CD4-positive, alpha-beta memory T cell (primary cell): ENCODE measurements around the gene SHC3. TPM values are rescaled to one million over a fixed set of nuclear protein-coding genes. Genes with fewer than 3 reads are reported as not detected.

Source experiments
- CTCF ChIA-PET: fragments of 350-600 bp; sonication (Branson Sonifier 250); formaldehyde crosslinking; loops from one replicate; lab custom pipeline; 2021; ENCODE audit warnings: inconsistent platforms; ENCODE audit not compliant: partially characterized antibody; lab: Charles Lee
- POLR2A ChIA-PET: fragments of 350-600 bp; sonication (Branson Sonifier 250); formaldehyde crosslinking; loops from one replicate; lab custom pipeline; 2021; ENCODE audit not compliant: partially characterized antibody; lab: Charles Lee
- DNase-seq, 5 donors: peaks; one replicate each; pipeline versions ENCODE4 v3.0.0 to v3.0.0-alpha.2; 2020 to 2022; ENCODE audit warnings: mixed read lengths in 1 of 5
- H3K27ac ChIP-seq: one replicate; pipeline ENCODE4 v1.7.0; 2013; ENCODE audit warnings: low read depth, low read length
- H3K27me3 ChIP-seq: 2 replicates; pipeline ENCODE4 v1.7.0; 2013; ENCODE audit warnings: mild to moderate bottlenecking, low read length, moderate library complexity; ENCODE audit not compliant: insufficient read depth
- H3K36me3 ChIP-seq: 2 replicates; pipeline ENCODE4 v1.7.0; 2013; ENCODE audit warnings: mild to moderate bottlenecking, low read length, moderate library complexity; ENCODE audit not compliant: insufficient read depth
- H3K4me1 ChIP-seq: 2 replicates; pipeline ENCODE4 v1.7.0; 2013; ENCODE audit warnings: mild to moderate bottlenecking, low read length, moderate library complexity; ENCODE audit not compliant: insufficient read depth
- H3K4me3 ChIP-seq, 2 donors: one replicate each; pipeline ENCODE4 v1.7.0; 2013; ENCODE audit warnings: low read length in 2 of 2, mild to moderate bottlenecking in 1 of 2
- H3K9me3 ChIP-seq, 2 donors: one replicate each; pipeline ENCODE4 v1.7.0; 2013; ENCODE audit warnings: low read length in 2 of 2, control low read depth in 1 of 2; ENCODE audit not compliant: control insufficient read depth in 1 of 2
- H3K27ac Mint-ChIP-seq, 7 donors: one replicate each; pipeline ENCODE4 v1.8.0; 2020 to 2021; ENCODE audit warnings: mixed read lengths in 7 of 7, mild to moderate bottlenecking in 6 of 7, inconsistent platforms in 3 of 7, moderate library complexity in 3 of 7
- H3K27me3 Mint-ChIP-seq, 2 donors: one replicate each; pipeline ENCODE4 v1.8.0; 2020 to 2021; ENCODE audit warnings: mixed read lengths in 2 of 2
- H3K36me3 Mint-ChIP-seq, 2 donors: one replicate each; pipeline ENCODE4 v1.8.0; 2020 to 2021; ENCODE audit warnings: mixed read lengths in 2 of 2, inconsistent platforms in 1 of 2, mild to moderate bottlenecking in 1 of 2
- H3K4me1 Mint-ChIP-seq, 4 donors: one replicate each; pipeline ENCODE4 v1.8.0; 2020 to 2021; ENCODE audit warnings: mixed read lengths in 4 of 4, mild to moderate bottlenecking in 1 of 4
- H3K4me3 Mint-ChIP-seq, 8 donors: one replicate each; pipeline ENCODE4 v1.8.0; 2020 to 2021; ENCODE audit warnings: mixed read lengths in 8 of 8, mild to moderate bottlenecking in 7 of 8, moderate library complexity in 6 of 8, inconsistent platforms in 3 of 8
- H3K9me3 Mint-ChIP-seq, 8 donors: one replicate each; pipeline ENCODE4 v1.8.0; 2020 to 2021; ENCODE audit warnings: mixed read lengths in 8 of 8, mild to moderate bottlenecking in 5 of 8, inconsistent platforms in 3 of 8, moderate library complexity in 1 of 8
- intact Hi-C: fragments of 100-400 bp; cut with micrococcal nuclease; formaldehyde crosslinking; loops from one replicate; pipeline ENCODE4 v1.15.1; 2023
- polyA plus RNA-seq, 2 donors: library from polyadenylated mRNA; unstranded; fragments of 300-500 nt; fragmentation: Illumina TruSeq; gene quantifications; one replicate each; pipeline ENCODE4 v1.2.3, GENCODE V29; 2021
- total RNA-seq, 2 experiments: library from RNA; stranded (reverse); gene quantifications; one replicate each; pipeline ENCODE4 v1.2.3, GENCODE V29; 2021

SHC3 gene
- total and polyA plus RNA-seq, 4 experiments from 2014 or later = 0.06 TPM; not detected in 3

- Histone ChIP-seq H3K4me3 (no peak overlapping the region), H3K4me1 (no peaks in the 10 kb centered on the region), H3K27ac (no peak overlapping the region), H3K9me3 (no peaks in the 10 kb centered on the region), H3K27me3 (no peaks in the 10 kb centered on the region), H3K36me3 (no peaks in the 10 kb centered on the region)
- no peak overlapping the region for H3K27ac Mint-ChIP-seq
- peaks cover 0 to 2% (median 0%) of the 10 kb centered on the region in 8 donors for H3K9me3 Mint-ChIP-seq
- H3K4me3 Mint-ChIP-seq = no peak overlapping the region
- no peak for DNase-seq
- no peaks in the 10 kb centered on the region for H3K36me3 Mint-ChIP-seq
- H3K4me1 Mint-ChIP-seq = peaks cover 0 to 14% (median 2%) of the 10 kb centered on the region in 4 donors
- ChIA-PET POLR2A (no interaction called here), CTCF (interaction anchor here (1.4 kb wide), 1 partner anchor 416 kb away, joined by 3 read pairs; no protein-coding TSS in a partner anchor)
- peaks cover 6 to 13% of the 10 kb centered on the region in 2 donors for H3K27me3 Mint-ChIP-seq
- intact Hi-C loops = loop anchor here (1.0 to 2.0 kb wide), 3 partner anchors 279 to 408 kb away; no protein-coding TSS in a partner anchor
Measured at GRCh38 chr9:89001917-89002540, 176.6 kb downstream of the SHC3 start.

- POLR2A ChIA-PET = no interaction called here
- peak; percentile 52 to 58 (median 54) for DNase-seq
- Mint-ChIP-seq H3K27ac (no peak overlapping the region), H3K4me3 (no peak overlapping the region), H3K9me3 (peaks cover 0 to 2% (median 0%) of the 10 kb centered on the region in 8 donors), H3K27me3 (peaks cover 10 to 13% of the 10 kb centered on the region in 2 donors), H3K4me1 (peaks cover 0 to 14% (median 2%) of the 10 kb centered on the region in 4 donors), H3K36me3 (no peaks in the 10 kb centered on the region)
- intact Hi-C loops = loop anchor here (1.0 to 2.0 kb wide), 3 partner anchors 278 to 407 kb away; no protein-coding TSS in a partner anchor
- no peak overlapping the region for H3K27ac ChIP-seq
- no peaks in the 10 kb centered on the region for H3K27me3 ChIP-seq
- no peak overlapping the region for H3K4me3 ChIP-seq
- no peaks in the 10 kb centered on the region for H3K9me3 ChIP-seq
- H3K4me1 ChIP-seq = no peaks in the 10 kb centered on the region
- H3K36me3 ChIP-seq = no peaks in the 10 kb centered on the region
- CTCF ChIA-PET = interaction anchor here (0.5 to 1.5 kb wide), 9 partner anchors 9 to 898 kb away, joined by 3 to 13 read pairs (median 4); no protein-coding TSS in a partner anchor
Measured at GRCh38 chr9:89000973-89001916, 177.4 kb downstream of the SHC3 start.

GRCh38 chr9:89000371-89000781, 178.2 kb downstream of the SHC3 start:
- Histone ChIP-seq H3K27ac (no peak overlapping the region), H3K27me3 (no peaks in the 10 kb centered on the region), H3K9me3 (no peaks in the 10 kb centered on the region), H3K4me3 (no peak overlapping the region), H3K4me1 (no peaks in the 10 kb centered on the region), H3K36me3 (no peaks in the 10 kb centered on the region)
- Mint-ChIP-seq H3K4me3 (no peak overlapping the region), H3K9me3 (peaks cover 0 to 2% (median 0%) of the 10 kb centered on the region in 8 donors), H3K27ac (peak overlapping the region in 1 of 7 donors; percentile 8), H3K4me1 (peaks cover 0 to 14% (median 2%) of the 10 kb centered on the region in 4 donors), H3K36me3 (no peaks in the 10 kb centered on the region), H3K27me3 (peaks cover 10 to 11% of the 10 kb centered on the region in 2 donors)
- ChIA-PET POLR2A (no interaction called here), CTCF (interaction anchor here (1.0 to 1.5 kb wide), 7 partner anchors 10 to 415 kb away, joined by 3 to 13 read pairs (median 5); no protein-coding TSS in a partner anchor)
- DNase-seq = no peak
- intact Hi-C loops = loop anchor here (2.0 kb wide), 2 partner anchors 278 to 340 kb away; no protein-coding TSS in a partner anchor

- Histone ChIP-seq H3K4me1 (no peaks in the 10 kb centered on the region), H3K36me3 (no peaks in the 10 kb centered on the region), H3K4me3 (no peak overlapping the region), H3K9me3 (no peaks in the 10 kb centered on the region), H3K27ac (no peak overlapping the region), H3K27me3 (no peaks in the 10 kb centered on the region)
- no peak overlapping the region for H3K27ac Mint-ChIP-seq
- no peak for DNase-seq
- peaks cover 11 to 15% of the 10 kb centered on the region in 2 donors for H3K27me3 Mint-ChIP-seq
- no peak overlapping the region for H3K4me3 Mint-ChIP-seq
- intact Hi-C loops = no loop called here
- peaks cover 0 to 14% (median 2%) of the 10 kb centered on the region in 4 donors for H3K4me1 Mint-ChIP-seq
- CTCF ChIA-PET = no interaction called here
- H3K36me3 Mint-ChIP-seq = no peaks in the 10 kb centered on the region
- POLR2A ChIA-PET = no interaction called here
- peaks cover 0 to 2% (median 0%) of the 10 kb centered on the region in 8 donors for H3K9me3 Mint-ChIP-seq
Measured at GRCh38 chr9:88998911-88999310, 179.7 kb downstream of the SHC3 start.

GRCh38 chr9:88998503-88998902, 180.1 kb downstream of the SHC3 start:
- no peaks in the 10 kb centered on the region for H3K36me3 Mint-ChIP-seq
- no peaks in the 10 kb centered on the region for H3K36me3 ChIP-seq
- peaks cover 0 to 2% (median 0%) of the 10 kb centered on the region in 8 donors for H3K9me3 Mint-ChIP-seq
- CTCF ChIA-PET = no interaction called here
- no peak overlapping the region for H3K27ac Mint-ChIP-seq
- no peak overlapping the region for H3K4me3 ChIP-seq
- intact Hi-C loops = no loop called here
- POLR2A ChIA-PET = no interaction called here
- H3K4me3 Mint-ChIP-seq = no peak overlapping the region
- DNase-seq = no peak
- H3K4me1 ChIP-seq = no peaks in the 10 kb centered on the region
- H3K9me3 ChIP-seq = no peaks in the 10 kb centered on the region
- peaks cover 11 to 15% of the 10 kb centered on the region in 2 donors for H3K27me3 Mint-ChIP-seq
- peaks cover 0 to 14% (median 2%) of the 10 kb centered on the region in 4 donors for H3K4me1 Mint-ChIP-seq
- no peaks in the 10 kb centered on the region for H3K27me3 ChIP-seq
- H3K27ac ChIP-seq = no peak overlapping the region

- Histone ChIP-seq H3K36me3 (no peaks in the 10 kb centered on the region), H3K9me3 (no peaks in the 10 kb centered on the region), H3K4me3 (no peak overlapping the region), H3K4me1 (no peaks in the 10 kb centered on the region), H3K27me3 (no peaks in the 10 kb centered on the region), H3K27ac (no peak overlapping the region)
- Mint-ChIP-seq H3K27me3 (peaks cover 15 to 19% of the 10 kb centered on the region in 2 donors), H3K4me3 (no peak overlapping the region), H3K27ac (no peak overlapping the region), H3K4me1 (peaks cover 0 to 14% (median 2%) of the 10 kb centered on the region in 4 donors), H3K9me3 (peaks cover 0 to 2% (median 0%) of the 10 kb centered on the region in 8 donors), H3K36me3 (no peaks in the 10 kb centered on the region)
- DNase-seq = no peak
- intact Hi-C loops = no loop called here
- POLR2A ChIA-PET = no interaction called here
- CTCF ChIA-PET = interaction anchor here (1.0 to 1.2 kb wide), 2 partner anchors 403 to 404 kb away, joined by 3 to 4 read pairs; no protein-coding TSS in a partner anchor
Measured at GRCh38 chr9:88997646-88998045, 181.0 kb downstream of the SHC3 start.
